Activated naive CD4-positive, alpha-beta T cell (primary cell): ENCODE measurements around the gene ZFHX3.

Source experiments
- DNase-seq, 4 experiments: peaks; one replicate each; lab custom pipeline; 2025; lab: John Stamatoyannopoulos, UW

Gene ZFHX3

GRCh38 chr16:72793017-72793416 is 254.9 kb downstream of the ZFHX3 start:
- DNase-seq, result no peak

- DNase-seq, result no peak
These were observed 256.1 kb downstream of the ZFHX3 start for GRCh38 chr16:72791786-72792185.

- no peak for DNase-seq
These were observed 258.0 kb downstream of the ZFHX3 start for GRCh38 chr16:72789921-72790320.

GRCh38 chr16:72789465-72789864 is 258.5 kb downstream of the ZFHX3 start:
- no peak for DNase-seq

GRCh38 chr16:72788269-72788809 is 259.6 kb downstream of the ZFHX3 start:
- no peak for DNase-seq

- peak; percentile 17 to 55 (median 23) for DNase-seq
These were observed 260.2 kb downstream of the ZFHX3 start for GRCh38 chr16:72787514-72788268.

GRCh38 chr16:72787130-72787513 is 260.8 kb downstream of the ZFHX3 start:
- DNase-seq, result no peak

- DNase-seq, result no peak
These were observed 261.3 kb downstream of the ZFHX3 start for GRCh38 chr16:72786606-72787005.

GRCh38 chr16:72785886-72786285 is 262.0 kb downstream of the ZFHX3 start:
- DNase-seq, result no peak

- no peak for DNase-seq
These were observed 262.8 kb downstream of the ZFHX3 start for GRCh38 chr16:72785171-72785570.

GRCh38 chr16:72783716-72784318 is 264.1 kb downstream of the ZFHX3 start:
- DNase-seq, result no peak

- no peak for DNase-seq
These were observed 278.1 kb downstream of the ZFHX3 start for GRCh38 chr16:72769876-72770275.

GRCh38 chr16:72768591-72768990 is 279.3 kb downstream of the ZFHX3 start:
- DNase-seq, result no peak

GRCh38 chr16:72766506-72766905 is 281.4 kb downstream of the ZFHX3 start:
- DNase-seq, result no peak

- no peak for DNase-seq
These were observed 283.8 kb downstream of the ZFHX3 start for GRCh38 chr16:72764015-72764654.

GRCh38 chr16:72760581-72760980 is 287.3 kb downstream of the ZFHX3 start:
- no peak for DNase-seq

GRCh38 chr16:72753881-72754280 is 294.0 kb downstream of the ZFHX3 start:
- DNase-seq, result no peak

- DNase-seq, result no peak
These were observed 295.8 kb downstream of the ZFHX3 start for GRCh38 chr16:72752004-72752695.

- no peak for DNase-seq
These were observed 296.9 kb downstream of the ZFHX3 start for GRCh38 chr16:72751076-72751475.

GRCh38 chr16:72749091-72749490 is 298.8 kb downstream of the ZFHX3 start:
- no peak for DNase-seq

- DNase-seq, result no peak
These were observed 303.7 kb downstream of the ZFHX3 start for GRCh38 chr16:72744076-72744793.
